HG02642 (cell line): Measurements from ENCODE around the gene CCDC88B.
"Not testable (repeated sequence)": the region's sequence is repeated elsewhere in the genome, so short reads cannot be mapped to it uniquely, and the experiment has no call there.

Source experiments
- ATAC-seq: cut with Tn5 transposase; IDR thresholded peaks from one replicate; pipeline ENCODE4 v1.9.1; 2021; ENCODE audit warnings: mild to moderate bottlenecking; ENCODE audit not compliant: unreplicated experiment, poor library complexity

The CCDC88B gene

GRCh38 chr11:64321026-64321425 lies 19.0 kb upstream of the CCDC88B start:
- ATAC-seq, result no peak

- ATAC-seq, result no peak
Measured at GRCh38 chr11:64321533-64321932, 18.5 kb upstream of the CCDC88B start.

GRCh38 chr11:64322925-64323260 lies 17.1 kb upstream of the CCDC88B start:
- no peak for ATAC-seq

GRCh38 chr11:64323373-64323772 lies 16.6 kb upstream of the CCDC88B start:
- ATAC-seq, result no peak

GRCh38 chr11:64323984-64324383 lies 16.0 kb upstream of the CCDC88B start:
- not testable (repeated sequence) for ATAC-seq

- ATAC-seq, result no peak
Measured at GRCh38 chr11:64324692-64325469, 15.1 kb upstream of the CCDC88B start.

GRCh38 chr11:64327375-64327774 lies 12.6 kb upstream of the CCDC88B start:
- no peak for ATAC-seq

- no peak for ATAC-seq
Measured at GRCh38 chr11:64327993-64328392, 12.0 kb upstream of the CCDC88B start.

GRCh38 chr11:64330888-64331287 lies 9.1 kb upstream of the CCDC88B start:
- ATAC-seq, result no peak

- peak; percentile 48 for ATAC-seq
Measured at GRCh38 chr11:64331569-64332371, 8.2 kb upstream of the CCDC88B start.

- no peak for ATAC-seq
Measured at GRCh38 chr11:64333556-64333955, 6.4 kb upstream of the CCDC88B start.

GRCh38 chr11:64334764-64335735 lies 5.0 kb upstream of the CCDC88B start:
- ATAC-seq, result peak; percentile 80

- no peak for ATAC-seq
Measured at GRCh38 chr11:64337538-64338249, 2.3 kb upstream of the CCDC88B start.

GRCh38 chr11:64338716-64339115 lies 1.3 kb upstream of the CCDC88B start:
- ATAC-seq, result no peak

GRCh38 chr11:64339286-64339685 lies 718 bp upstream of the CCDC88B start:
- ATAC-seq, result no peak

- ATAC-seq, result peak; percentile 45
Measured at GRCh38 chr11:64340671-64341335, 799 bp downstream of the CCDC88B start.

GRCh38 chr11:64341429-64341828 lies 1.4 kb downstream of the CCDC88B start:
- no peak for ATAC-seq

- no peak for ATAC-seq
Measured at GRCh38 chr11:64341851-64342791, 2.1 kb downstream of the CCDC88B start.
